ENCODE results near the gene C22orf39.

The C22orf39 gene

GRCh38 chr22:19410941-19411689 is 36.4 kb downstream of the C22orf39 start:
- Histone ChIP-seq H3K36me3 (ENCODE audit: control insufficient read depth in 1 of 2, insufficient read depth in 2 of 2, low read length in 2 of 2) (peaks cover 19 to 49% of the 10 kb centered on the region in 2 donors), H3K27ac (ENCODE audit: low read depth, low read length) (no peak overlapping the region), H3K9ac (ENCODE audit: low read depth in 1 of 2, low read length in 2 of 2) (no peak overlapping the region), H3K27me3 (ENCODE audit: control insufficient read depth in 1 of 2, insufficient read depth in 2 of 2, low read length in 2 of 2) (no peaks in the 10 kb centered on the region), H3K9me3 (ENCODE audit: control insufficient read depth in 1 of 2, low read length in 2 of 2) (no peaks in the 10 kb centered on the region), H3K4me1 (ENCODE audit: control insufficient read depth in 1 of 2, insufficient read depth in 2 of 2, low read length in 2 of 2) (no peaks in the 10 kb centered on the region), H3K4me3 (ENCODE audit: low read depth in 1 of 2, low read length in 2 of 2) (no peak overlapping the region)

- Histone ChIP-seq H3K9me3 (ENCODE audit: control insufficient read depth in 1 of 2, low read length in 2 of 2) (no peaks in the 10 kb centered on the region), H3K27me3 (ENCODE audit: control insufficient read depth in 1 of 2, insufficient read depth in 2 of 2, low read length in 2 of 2) (no peaks in the 10 kb centered on the region), H3K9ac (ENCODE audit: low read depth in 1 of 2, low read length in 2 of 2) (no peak overlapping the region), H3K27ac (ENCODE audit: low read depth, low read length) (no peak overlapping the region), H3K4me3 (ENCODE audit: low read depth in 1 of 2, low read length in 2 of 2) (no peak overlapping the region), H3K36me3 (ENCODE audit: control insufficient read depth in 1 of 2, insufficient read depth in 2 of 2, low read length in 2 of 2) (peaks cover 36 to 70% of the 10 kb centered on the region in 2 donors), H3K4me1 (ENCODE audit: control insufficient read depth in 1 of 2, insufficient read depth in 2 of 2, low read length in 2 of 2) (no peaks in the 10 kb centered on the region)
These were observed 39.6 kb downstream of the C22orf39 start for GRCh38 chr22:19407649-19408606.

GRCh38 chr22:19406846-19407245 is 40.7 kb downstream of the C22orf39 start:
- peaks cover 36 to 71% of the 10 kb centered on the region in 2 donors for H3K36me3 ChIP-seq (ENCODE audit: control insufficient read depth in 1 of 2, insufficient read depth in 2 of 2, low read length in 2 of 2)
- H3K4me3 ChIP-seq (ENCODE audit: low read depth in 1 of 2, low read length in 2 of 2), result no peak overlapping the region
- H3K9me3 ChIP-seq (ENCODE audit: control insufficient read depth in 1 of 2, low read length in 2 of 2), result no peaks in the 10 kb centered on the region
- no peaks in the 10 kb centered on the region for H3K27me3 ChIP-seq (ENCODE audit: control insufficient read depth in 1 of 2, insufficient read depth in 2 of 2, low read length in 2 of 2)
- no peak overlapping the region for H3K27ac ChIP-seq (ENCODE audit: low read depth, low read length)
- no peaks in the 10 kb centered on the region for H3K4me1 ChIP-seq (ENCODE audit: control insufficient read depth in 1 of 2, insufficient read depth in 2 of 2, low read length in 2 of 2)
- no peak overlapping the region for H3K9ac ChIP-seq (ENCODE audit: low read depth in 1 of 2, low read length in 2 of 2)

- Histone ChIP-seq H3K27me3 (ENCODE audit: control insufficient read depth in 1 of 2, insufficient read depth in 2 of 2, low read length in 2 of 2) (no peaks in the 10 kb centered on the region), H3K4me3 (ENCODE audit: low read depth in 1 of 2, low read length in 2 of 2) (no peak overlapping the region), H3K9me3 (ENCODE audit: control insufficient read depth in 1 of 2, low read length in 2 of 2) (no peaks in the 10 kb centered on the region), H3K27ac (ENCODE audit: low read depth, low read length) (no peak overlapping the region), H3K9ac (ENCODE audit: low read depth in 1 of 2, low read length in 2 of 2) (no peak overlapping the region), H3K4me1 (ENCODE audit: control insufficient read depth in 1 of 2, insufficient read depth in 2 of 2, low read length in 2 of 2) (no peaks in the 10 kb centered on the region), H3K36me3 (ENCODE audit: control insufficient read depth in 1 of 2, insufficient read depth in 2 of 2, low read length in 2 of 2) (peaks cover 36 to 70% of the 10 kb centered on the region in 2 donors)
These were observed 41.2 kb downstream of the C22orf39 start for GRCh38 chr22:19406281-19406811.

GRCh38 chr22:19405652-19406051 is 41.9 kb downstream of the C22orf39 start:
- Histone ChIP-seq H3K9me3 (ENCODE audit: control insufficient read depth in 1 of 2, low read length in 2 of 2) (no peaks in the 10 kb centered on the region), H3K9ac (ENCODE audit: low read depth in 1 of 2, low read length in 2 of 2) (no peak overlapping the region), H3K4me1 (ENCODE audit: control insufficient read depth in 1 of 2, insufficient read depth in 2 of 2, low read length in 2 of 2) (no peaks in the 10 kb centered on the region), H3K4me3 (ENCODE audit: low read depth in 1 of 2, low read length in 2 of 2) (no peak overlapping the region), H3K36me3 (ENCODE audit: control insufficient read depth in 1 of 2, insufficient read depth in 2 of 2, low read length in 2 of 2) (peaks cover 36 to 70% of the 10 kb centered on the region in 2 donors), H3K27me3 (ENCODE audit: control insufficient read depth in 1 of 2, insufficient read depth in 2 of 2, low read length in 2 of 2) (no peaks in the 10 kb centered on the region), H3K27ac (ENCODE audit: low read depth, low read length) (no peak overlapping the region)

- Histone ChIP-seq H3K27me3 (ENCODE audit: control insufficient read depth in 1 of 2, insufficient read depth in 2 of 2, low read length in 2 of 2) (no peaks in the 10 kb centered on the region), H3K36me3 (ENCODE audit: control insufficient read depth in 1 of 2, insufficient read depth in 2 of 2, low read length in 2 of 2) (peaks cover 37 to 74% of the 10 kb centered on the region in 2 donors), H3K27ac (ENCODE audit: low read depth, low read length) (no peak overlapping the region), H3K9ac (ENCODE audit: low read depth in 1 of 2, low read length in 2 of 2) (no peak overlapping the region), H3K4me1 (ENCODE audit: control insufficient read depth in 1 of 2, insufficient read depth in 2 of 2, low read length in 2 of 2) (no peaks in the 10 kb centered on the region), H3K4me3 (ENCODE audit: low read depth in 1 of 2, low read length in 2 of 2) (no peak overlapping the region), H3K9me3 (ENCODE audit: control insufficient read depth in 1 of 2, low read length in 2 of 2) (no peaks in the 10 kb centered on the region)
These were observed 42.4 kb downstream of the C22orf39 start for GRCh38 chr22:19405133-19405532.

GRCh38 chr22:19404676-19405075 is 42.8 kb downstream of the C22orf39 start:
- Histone ChIP-seq H3K4me1 (ENCODE audit: control insufficient read depth in 1 of 2, insufficient read depth in 2 of 2, low read length in 2 of 2) (no peaks in the 10 kb centered on the region), H3K27me3 (ENCODE audit: control insufficient read depth in 1 of 2, insufficient read depth in 2 of 2, low read length in 2 of 2) (no peaks in the 10 kb centered on the region), H3K27ac (ENCODE audit: low read depth, low read length) (no peak overlapping the region), H3K9ac (ENCODE audit: low read depth in 1 of 2, low read length in 2 of 2) (no peak overlapping the region), H3K4me3 (ENCODE audit: low read depth in 1 of 2, low read length in 2 of 2) (no peak overlapping the region), H3K9me3 (ENCODE audit: control insufficient read depth in 1 of 2, low read length in 2 of 2) (no peaks in the 10 kb centered on the region), H3K36me3 (ENCODE audit: control insufficient read depth in 1 of 2, insufficient read depth in 2 of 2, low read length in 2 of 2) (peaks cover 33 to 74% of the 10 kb centered on the region in 2 donors)

GRCh38 chr22:19402642-19403191 is 44.8 kb downstream of the C22orf39 start:
- Histone ChIP-seq H3K36me3 (ENCODE audit: control insufficient read depth in 1 of 2, insufficient read depth in 2 of 2, low read length in 2 of 2) (peaks cover 34 to 75% of the 10 kb centered on the region in 2 donors), H3K27me3 (ENCODE audit: control insufficient read depth in 1 of 2, insufficient read depth in 2 of 2, low read length in 2 of 2) (no peaks in the 10 kb centered on the region), H3K4me1 (ENCODE audit: control insufficient read depth in 1 of 2, insufficient read depth in 2 of 2, low read length in 2 of 2) (no peaks in the 10 kb centered on the region), H3K9ac (ENCODE audit: low read depth in 1 of 2, low read length in 2 of 2) (no peak overlapping the region), H3K27ac (ENCODE audit: low read depth, low read length) (no peak overlapping the region), H3K4me3 (ENCODE audit: low read depth in 1 of 2, low read length in 2 of 2) (no peak overlapping the region), H3K9me3 (ENCODE audit: control insufficient read depth in 1 of 2, low read length in 2 of 2) (no peaks in the 10 kb centered on the region)

GRCh38 chr22:19401483-19401882 is 46.0 kb downstream of the C22orf39 start:
- H3K9me3 ChIP-seq (ENCODE audit: control insufficient read depth in 1 of 2, low read length in 2 of 2), result no peaks in the 10 kb centered on the region
- H3K4me3 ChIP-seq (ENCODE audit: low read depth in 1 of 2, low read length in 2 of 2), result no peak overlapping the region
- H3K27ac ChIP-seq (ENCODE audit: low read depth, low read length), result no peak overlapping the region
- H3K4me1 ChIP-seq (ENCODE audit: control insufficient read depth in 1 of 2, insufficient read depth in 2 of 2, low read length in 2 of 2), result no peaks in the 10 kb centered on the region
- H3K36me3 ChIP-seq (ENCODE audit: control insufficient read depth in 1 of 2, insufficient read depth in 2 of 2, low read length in 2 of 2), result peaks cover 43 to 76% of the 10 kb centered on the region in 2 donors
- no peaks in the 10 kb centered on the region for H3K27me3 ChIP-seq (ENCODE audit: control insufficient read depth in 1 of 2, insufficient read depth in 2 of 2, low read length in 2 of 2)
- H3K9ac ChIP-seq (ENCODE audit: low read depth in 1 of 2, low read length in 2 of 2), result no peak overlapping the region

Measured in duodenal mucosa (tissue), 2 donors.